ENCODE data around the gene THOC2. TPM values are rescaled to one million over a fixed set of nuclear protein-coding genes. Genes with fewer than 3 reads are reported as not detected.

Gene THOC2
- total and polyA plus RNA-seq, 2 of the 8 experiments (the other 6 are each of a cell fraction or from before 2014, with no cell fraction given), result 32.7 to 68.8 TPM

- WGBS, 2 experiments (ENCODE audit: extremely low coverage in 1 of 2, insufficient coverage in 1 of 2, insufficient read length in 1 of 2, insufficient replicate concordance in 2 of 2, low coverage in 1 of 2, low lambda C conversion rate in 2 of 2, missing lambda C conversion rate in 1 of 2), result 100% methylated on average over 2 of the region's 2 CpGs; no CpG with 5 or more reads in 1 of the 2 experiments
Measured at GRCh38 chrX:123696334-123696733, 36.5 kb downstream of the THOC2 start.

More at GRCh38 chrX:123696334-123696733, 36.5 kb downstream of the THOC2 start:
- Histone ChIP-seq H3K23ac (ENCODE audit: insufficient read length) (no peak overlapping the region), H3K4ac (replicated peaks; ENCODE audit: insufficient read length, low read depth, low read length) (no peak overlapping the region), H4K20me1 (replicated peaks in 1 of 2; ENCODE audit: control insufficient read depth in 1 of 2, insufficient read depth in 2 of 2, low read length in 2 of 2) (no peaks in the 10 kb centered on the region), H4K91ac (replicated peaks; ENCODE audit: insufficient read length, low read length) (no peak overlapping the region), H3K27ac (ENCODE audit: low read depth, low read length) (no peak overlapping the region), H4K8ac (ENCODE audit: extremely low read depth, insufficient read depth, low read length) (no peak overlapping the region), H2BK15ac (ENCODE audit: low read length) (no peak overlapping the region), H3K27me3 (replicated peaks in 1 of 4; ENCODE audit: control insufficient read depth in 3 of 4, extremely low read depth in 1 of 4, insufficient read depth in 3 of 4, low read length in 3 of 4) (no peaks in the 10 kb centered on the region), H2BK12ac (ENCODE audit: low read depth, low read length) (no peak overlapping the region), H2BK20ac (ENCODE audit: low read length) (no peak overlapping the region), H3K9me3 (ENCODE audit: insufficient read depth in 2 of 2, low read depth in 1 of 2, low read length in 1 of 2) (no peaks in the 10 kb centered on the region), H3K9ac (replicated peaks in 1 of 4; ENCODE audit: extremely low read depth in 1 of 4, low read depth in 3 of 4, low read length in 3 of 4) (no peak overlapping the region), H3K4me3 (ENCODE audit: extremely low read depth in 1 of 4, insufficient read depth in 2 of 4, low read depth in 3 of 4, low read length in 4 of 4) (no peak overlapping the region), H3K36me3 (ENCODE audit: control insufficient read depth in 2 of 4, insufficient read depth in 4 of 4, low read length in 3 of 4) (peaks cover 0 to 3% (median 0%) of the 10 kb centered on the region in 4 experiments; a peak in 2 of 8 replicates), H3K14ac (ENCODE audit: insufficient read length) (no peak overlapping the region), H2BK120ac (replicated peaks; ENCODE audit: low read depth, low read length) (no peak overlapping the region), H2AK5ac (ENCODE audit: low read depth, low read length) (no peak overlapping the region), H2AFZ (ENCODE audit: low read length) (no peak overlapping the region), H3K56ac (replicated peaks; ENCODE audit: insufficient read length, low read depth, low read length) (no peak overlapping the region), H3K23me2 (ENCODE audit: low read depth, low read length) (no peaks in the 10 kb centered on the region), H3K79me1 (ENCODE audit: low read depth, low read length) (no peaks in the 10 kb centered on the region), H3K4me1 (replicated peaks in 1 of 4; ENCODE audit: control insufficient read depth in 3 of 4, insufficient read depth in 4 of 4, low read length in 3 of 4) (no peaks in the 10 kb centered on the region), H3K4me2 (ENCODE audit: insufficient read depth in 1 of 2, low read depth in 2 of 2, low read length in 2 of 2) (no peak overlapping the region), H3K79me2 (ENCODE audit: control insufficient read depth in 1 of 2, insufficient read depth in 2 of 2, low read length in 2 of 2) (no peaks in the 10 kb centered on the region), H3K18ac (ENCODE audit: extremely low read depth, low read length) (no peak overlapping the region), H2BK5ac (ENCODE audit: low read depth, low read length) (no peak overlapping the region), H4K5ac (ENCODE audit: insufficient read length, low read depth, low read length) (no peak overlapping the region)
- FAIRE-seq (no peak), DNase-seq (ENCODE audit: low read depth in 1 of 2, low spot score in 2 of 2) (no peak)
- TF ChIP-seq SP1 (IDR thresholded peaks at IDR 0.05; ENCODE audit: low read depth, low read length) (no peak), MAX (IDR thresholded peaks at IDR 0.05) (no peak), TAF7 (optimal IDR thresholded peaks at IDR 0.05; ENCODE audit: borderline replicate concordance, low read depth, low read length) (no peak), KDM4A (IDR thresholded peaks at IDR 0.05; ENCODE audit: low read depth, low read length, severe bottlenecking) (no peak), PHF8 (conservative IDR thresholded peaks at IDR 0.05; ENCODE audit: low read depth, low read length) (no peak), YY1 (IDR thresholded peaks at IDR 0.05; ENCODE audit: low read depth, low read length) (no peak), SRF (IDR thresholded peaks at IDR 0.05; ENCODE audit: low read depth, low read length) (no peak), POLR2AphosphoS5 (IDR thresholded peaks at IDR 0.05; ENCODE audit: low read depth, low read length) (no peak)
- ChIA-PET CTCF (ENCODE audit: partially characterized antibody) (no interaction called here), POLR2A (ENCODE audit: partially characterized antibody) (interaction anchor here (0.6 kb wide), 1 partner anchor 178 kb away, joined by 3 read pairs; no protein-coding TSS in a partner anchor)
